ENCODE data around the gene NME7.
"Not testable (repeated sequence)": the region's sequence is repeated elsewhere in the genome, so short reads cannot be mapped to it uniquely, and the experiment has no call there.

NME7 gene

GRCh38 chr1:169142129-169142528 is 225.5 kb downstream of the NME7 start:
- ATAC-seq (ENCODE audit: low read depth) (no peak), DNase-seq (ENCODE audit: low spot score in 2 of 2) (no peak)
- Mint-ChIP-seq H3K4me3 (no peak overlapping the region), H3K4me1 (no peaks in the 10 kb centered on the region), H3K27me3 (no peaks in the 10 kb centered on the region), H3K9me3 (no peaks in the 10 kb centered on the region), H3K36me3 (peaks cover 1% of the 10 kb centered on the region), H3K27ac (no peak overlapping the region)

- no peaks in the 10 kb centered on the region for H3K9me3 Mint-ChIP-seq
Observed at GRCh38 chr1:169141356-169141755, 226.2 kb downstream of the NME7 start.

GRCh38 chr1:169138866-169139670 is 228.5 kb downstream of the NME7 start:
- Mint-ChIP-seq H3K4me3 (no peak overlapping the region), H3K4me1 (no peaks in the 10 kb centered on the region), H3K9me3 (no peaks in the 10 kb centered on the region), H3K27me3 (no peaks in the 10 kb centered on the region), H3K36me3 (peaks cover 1% of the 10 kb centered on the region), H3K27ac (no peak overlapping the region)
- DNase-seq (ENCODE audit: low spot score in 2 of 2), result no peak
- ATAC-seq (ENCODE audit: low read depth), result no peak

More at GRCh38 chr1:169141356-169141755, 226.2 kb downstream of the NME7 start:
- no peak overlapping the region for H3K27ac Mint-ChIP-seq
- no peak overlapping the region for H3K4me3 Mint-ChIP-seq
- H3K27me3 Mint-ChIP-seq, result no peaks in the 10 kb centered on the region
- peaks cover 1% of the 10 kb centered on the region for H3K36me3 Mint-ChIP-seq
- H3K4me1 Mint-ChIP-seq, result no peaks in the 10 kb centered on the region
- ATAC-seq (ENCODE audit: low read depth), result no peak
- no peak for DNase-seq (ENCODE audit: low spot score in 2 of 2)

GRCh38 chr1:169137357-169137756 is 230.2 kb downstream of the NME7 start:
- Mint-ChIP-seq H3K36me3 (peaks cover 4% of the 10 kb centered on the region), H3K4me3 (no peak overlapping the region), H3K9me3 (no peaks in the 10 kb centered on the region), H3K4me1 (no peaks in the 10 kb centered on the region), H3K27ac (no peak overlapping the region), H3K27me3 (no peaks in the 10 kb centered on the region)
- DNase-seq (ENCODE audit: low spot score in 2 of 2) (no peak), ATAC-seq (ENCODE audit: low read depth) (no peak)

GRCh38 chr1:169133801-169134502 is 233.6 kb downstream of the NME7 start:
- Mint-ChIP-seq H3K27me3 (no peaks in the 10 kb centered on the region), H3K9me3 (no peaks in the 10 kb centered on the region), H3K4me3 (no peak overlapping the region), H3K36me3 (peaks cover 9% of the 10 kb centered on the region), H3K27ac (no peak overlapping the region), H3K4me1 (no peaks in the 10 kb centered on the region)
- DNase-seq (ENCODE audit: low spot score in 2 of 2) (no peak), ATAC-seq (ENCODE audit: low read depth) (no peak)

GRCh38 chr1:169133228-169133576 is 234.4 kb downstream of the NME7 start:
- DNase-seq (ENCODE audit: low spot score in 2 of 2), result no peak
- Mint-ChIP-seq H3K9me3 (no peaks in the 10 kb centered on the region), H3K4me1 (no peaks in the 10 kb centered on the region), H3K36me3 (peaks cover 9% of the 10 kb centered on the region), H3K27me3 (no peaks in the 10 kb centered on the region), H3K4me3 (no peak overlapping the region), H3K27ac (no peak overlapping the region)
- ATAC-seq (ENCODE audit: low read depth), result no peak

GRCh38 chr1:169132512-169133227 is 234.9 kb downstream of the NME7 start:
- H3K4me3 Mint-ChIP-seq, result no peak overlapping the region
- no peak for ATAC-seq (ENCODE audit: low read depth)
- no peaks in the 10 kb centered on the region for H3K9me3 Mint-ChIP-seq

GRCh38 chr1:169130683-169131082 is 236.9 kb downstream of the NME7 start:
- Mint-ChIP-seq H3K9me3 (no peaks in the 10 kb centered on the region), H3K4me3 (no peak overlapping the region), H3K27me3 (no peaks in the 10 kb centered on the region), H3K27ac (no peak overlapping the region), H3K36me3 (peaks cover 9% of the 10 kb centered on the region), H3K4me1 (no peaks in the 10 kb centered on the region)
- DNase-seq (ENCODE audit: low spot score in 2 of 2) (no peak), ATAC-seq (ENCODE audit: low read depth) (no peak)

More at GRCh38 chr1:169132512-169133227, 234.9 kb downstream of the NME7 start:
- peaks cover 9% of the 10 kb centered on the region for H3K36me3 Mint-ChIP-seq
- no peaks in the 10 kb centered on the region for H3K27me3 Mint-ChIP-seq
- H3K27ac Mint-ChIP-seq, result no peak overlapping the region
- H3K4me1 Mint-ChIP-seq, result no peaks in the 10 kb centered on the region
- DNase-seq (ENCODE audit: low spot score in 2 of 2), result no peak

GRCh38 chr1:169129109-169129784 is 238.3 kb downstream of the NME7 start:
- H3K27ac Mint-ChIP-seq, result no peak overlapping the region
- no peaks in the 10 kb centered on the region for H3K9me3 Mint-ChIP-seq
- ATAC-seq (ENCODE audit: low read depth) (no peak), DNase-seq (ENCODE audit: low spot score in 2 of 2) (no peak)
- H3K27me3 Mint-ChIP-seq, result peaks cover 3% of the 10 kb centered on the region
- H3K36me3 Mint-ChIP-seq, result peaks cover 11% of the 10 kb centered on the region
- no peak overlapping the region for H3K4me3 Mint-ChIP-seq
- no peaks in the 10 kb centered on the region for H3K4me1 Mint-ChIP-seq

GRCh38 chr1:169128562-169128961 is 239.0 kb downstream of the NME7 start:
- Mint-ChIP-seq H3K36me3 (peaks cover 11% of the 10 kb centered on the region), H3K4me3 (no peak overlapping the region), H3K9me3 (no peaks in the 10 kb centered on the region), H3K4me1 (no peaks in the 10 kb centered on the region), H3K27me3 (peaks cover 3% of the 10 kb centered on the region), H3K27ac (no peak overlapping the region)
- no peak for DNase-seq (ENCODE audit: low spot score in 2 of 2)
- no peak for ATAC-seq (ENCODE audit: low read depth)

- no peak for DNase-seq (ENCODE audit: low spot score in 2 of 2)
- H3K36me3 Mint-ChIP-seq, result peaks cover 9% of the 10 kb centered on the region
Observed at GRCh38 chr1:169127305-169127704, 240.3 kb downstream of the NME7 start.

GRCh38 chr1:169126335-169126734 is 241.3 kb downstream of the NME7 start:
- no peak for DNase-seq (ENCODE audit: low spot score in 2 of 2)
- H3K4me3 Mint-ChIP-seq, result no peak overlapping the region
- no peak overlapping the region for H3K27ac Mint-ChIP-seq
- no peaks in the 10 kb centered on the region for H3K9me3 Mint-ChIP-seq
- H3K36me3 Mint-ChIP-seq, result peaks cover 5% of the 10 kb centered on the region
- H3K27me3 Mint-ChIP-seq, result peaks cover 10% of the 10 kb centered on the region
- peaks cover 4% of the 10 kb centered on the region for H3K4me1 Mint-ChIP-seq
- no peak for ATAC-seq (ENCODE audit: low read depth)

More at GRCh38 chr1:169127305-169127704, 240.3 kb downstream of the NME7 start:
- no peak overlapping the region for H3K27ac Mint-ChIP-seq
- no peaks in the 10 kb centered on the region for H3K9me3 Mint-ChIP-seq
- peaks cover 4% of the 10 kb centered on the region for H3K4me1 Mint-ChIP-seq
- H3K27me3 Mint-ChIP-seq, result peaks cover 5% of the 10 kb centered on the region
- no peak overlapping the region for H3K4me3 Mint-ChIP-seq
- no peak for ATAC-seq (ENCODE audit: low read depth)

- not testable (repeated sequence) for H3K4me1 Mint-ChIP-seq; ATAC-seq (ENCODE audit: low read depth); H3K4me3 Mint-ChIP-seq; DNase-seq (ENCODE audit: low spot score in 2 of 2); H3K27ac Mint-ChIP-seq; H3K36me3 Mint-ChIP-seq; H3K27me3 Mint-ChIP-seq; H3K9me3 Mint-ChIP-seq
Observed at GRCh38 chr1:169125597-169125996, 242.0 kb downstream of the NME7 start.

- Mint-ChIP-seq H3K27me3 (peaks cover 10% of the 10 kb centered on the region), H3K9me3 (no peaks in the 10 kb centered on the region), H3K4me1 (peaks cover 4% of the 10 kb centered on the region), H3K27ac (no peak overlapping the region), H3K36me3 (peaks cover 3% of the 10 kb centered on the region), H3K4me3 (no peak overlapping the region)
- ATAC-seq (ENCODE audit: low read depth), result no peak
- no peak for DNase-seq (ENCODE audit: low spot score in 2 of 2)
Observed at GRCh38 chr1:169124459-169124858, 243.1 kb downstream of the NME7 start.
